Gastroesophageal sphincter (tissue), 4 donors: Measurements from ENCODE around the gene SLIRP. TPM values are rescaled to one million over a fixed set of nuclear protein-coding genes. Genes with fewer than 3 reads are reported as not detected.
"Not testable (repeated sequence)": the region's sequence is repeated elsewhere in the genome, so short reads cannot be mapped to it uniquely, and the experiment has no call there.

Source experiments
- ATAC-seq: fragments of 150-250 bp; one replicate; pipeline ENCODE4 v1.9.1; 2016; ENCODE audit warnings: mild to moderate bottlenecking, moderate library complexity
- H3K27ac ChIP-seq, 4 donors: fragments of 200-600 bp; sonication (generic) in 3 of 4; 1 replicate in 3 of 4; 2 replicates in 1 of 4; pipeline ENCODE4 v1.5.1; 2016 to 2019
- H3K27me3 ChIP-seq: fragments of 200-600 bp; sonication (generic); one replicate; pipeline ENCODE4 v1.5.1; 2019
- H3K36me3 ChIP-seq, 2 donors: fragments of 200-600 bp; sonication (generic); one replicate each; pipeline ENCODE4 v1.5.1; 2019; ENCODE audit warnings: control low read depth in 1 of 2
- H3K4me1 ChIP-seq, 3 donors: fragments of 200-600 bp; sonication (generic); 1 replicate in 2 of 3; 2 replicates in 1 of 3; pipeline ENCODE4 v1.5.1; 2016 to 2019; ENCODE audit warnings: control low read depth in 2 of 3
- H3K4me3 ChIP-seq, 2 donors: fragments of 200-600 bp; sonication (generic); one replicate each; pipeline ENCODE4 v1.5.1; 2019; ENCODE audit warnings: mild to moderate bottlenecking in 1 of 2, moderate library complexity in 1 of 2
- H3K9me3 ChIP-seq, 3 donors: fragments of 200-600 bp; sonication (generic); one replicate each; pipeline ENCODE4 v1.5.1; 2017 to 2019; ENCODE audit warnings: control low read depth in 2 of 3
- EP300 ChIP-seq: sonication (generic); formaldehyde crosslinking; IDR thresholded peaks from one replicate; pipeline ENCODE4 v1.6.1; 2017; ENCODE audit warnings: antibody characterized with exemption, mild to moderate bottlenecking
- POLR2A ChIP-seq, 2 donors: fragments of 450-650 bp; IDR thresholded peaks; one replicate each; pipeline ENCODE4 v1.6.1; 2017; ENCODE audit warnings: antibody characterized with exemption in 2 of 2, mild to moderate bottlenecking in 2 of 2, moderate library complexity in 1 of 2
- POLR2AphosphoS5 ChIP-seq: sonication (generic); formaldehyde crosslinking; IDR thresholded peaks from one replicate; pipeline ENCODE4 v1.6.1; 2017; ENCODE audit warnings: antibody characterized with exemption
- WGBS, 2 donors: methylation state at CpG; one replicate each; pipeline ENCODE4 v1.1.5; 2018; ENCODE audit warnings: low coverage in 1 of 2; 5-methylcytosine and 5-hydroxymethylcytosine counted together
- total RNA-seq, 4 donors: library from RNA; depleted of rRNA; stranded (reverse); fragments of >200 nt; gene quantifications; one replicate each; pipeline ENCODE4 v1.1.0, GENCODE V29; 2016
- TF ChIP-seq, protein P1 (sequence below), 4 experiments: fragments of 200-600 bp in 2 of 4; fragments of 450-650 bp in 2 of 4; sonication (generic) in 1 of 4; IDR thresholded peaks; one replicate each; pipeline ENCODE4 v1.5.1; 2017 to 2019; ENCODE audit warnings: antibody characterized with exemption in 4 of 4, mild to moderate bottlenecking in 2 of 4, moderate library complexity in 2 of 4

The SLIRP gene
- total RNA-seq, 4 donors from 2014 or later: 88.9 to 383 (median 202) TPM

DNA sequence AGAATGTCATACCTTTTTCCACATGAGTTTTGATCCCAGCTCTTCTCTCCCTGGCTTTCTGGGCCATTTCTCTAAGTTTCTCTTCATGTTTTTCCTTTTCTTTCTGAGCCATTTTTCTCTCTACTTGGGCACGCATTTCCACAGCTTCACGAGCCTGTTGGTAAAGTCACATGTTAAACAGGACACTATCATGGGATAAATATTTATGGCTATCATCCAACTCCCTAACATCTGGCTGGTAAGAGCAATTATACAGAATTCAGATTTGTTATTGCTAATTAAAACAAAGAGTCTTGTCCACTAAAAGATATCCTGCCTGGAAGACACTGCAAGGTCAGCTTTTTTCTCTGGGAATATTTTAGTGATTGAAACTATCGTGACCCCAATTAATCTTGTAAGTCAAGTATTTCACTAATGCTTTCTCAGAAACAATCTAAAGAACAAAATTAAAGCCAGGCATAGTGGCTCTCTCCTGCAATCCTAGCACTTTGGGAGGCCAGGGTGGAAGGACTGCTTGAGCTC lies 23.1 kb downstream of the SLIRP start:
- ATAC-seq: no peak
- Histone ChIP-seq H3K36me3 (peaks cover 16 to 100% of the 10 kb centered on the region in 2 donors), H3K27me3 (no peaks in the 10 kb centered on the region), H3K4me3 (no peak overlapping the region), H3K9me3 (no peaks in the 10 kb centered on the region), H3K4me1 (no peaks in the 10 kb centered on the region), H3K27ac (no peak overlapping the region)
- TF ChIP-seq POLR2AphosphoS5 (no peak), EP300 (no peak)
- TF ChIP-seq, protein P1, sequence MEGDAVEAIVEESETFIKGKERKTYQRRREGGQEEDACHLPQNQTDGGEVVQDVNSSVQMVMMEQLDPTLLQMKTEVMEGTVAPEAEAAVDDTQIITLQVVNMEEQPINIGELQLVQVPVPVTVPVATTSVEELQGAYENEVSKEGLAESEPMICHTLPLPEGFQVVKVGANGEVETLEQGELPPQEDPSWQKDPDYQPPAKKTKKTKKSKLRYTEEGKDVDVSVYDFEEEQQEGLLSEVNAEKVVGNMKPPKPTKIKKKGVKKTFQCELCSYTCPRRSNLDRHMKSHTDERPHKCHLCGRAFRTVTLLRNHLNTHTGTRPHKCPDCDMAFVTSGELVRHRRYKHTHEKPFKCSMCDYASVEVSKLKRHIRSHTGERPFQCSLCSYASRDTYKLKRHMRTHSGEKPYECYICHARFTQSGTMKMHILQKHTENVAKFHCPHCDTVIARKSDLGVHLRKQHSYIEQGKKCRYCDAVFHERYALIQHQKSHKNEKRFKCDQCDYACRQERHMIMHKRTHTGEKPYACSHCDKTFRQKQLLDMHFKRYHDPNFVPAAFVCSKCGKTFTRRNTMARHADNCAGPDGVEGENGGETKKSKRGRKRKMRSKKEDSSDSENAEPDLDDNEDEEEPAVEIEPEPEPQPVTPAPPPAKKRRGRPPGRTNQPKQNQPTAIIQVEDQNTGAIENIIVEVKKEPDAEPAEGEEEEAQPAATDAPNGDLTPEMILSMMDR (IDR thresholded peaks at IDR 0.05): no peak
- WGBS, 2 donors: 50 to 53% methylated on average over 3 of the region's 3 CpGs

DNA sequence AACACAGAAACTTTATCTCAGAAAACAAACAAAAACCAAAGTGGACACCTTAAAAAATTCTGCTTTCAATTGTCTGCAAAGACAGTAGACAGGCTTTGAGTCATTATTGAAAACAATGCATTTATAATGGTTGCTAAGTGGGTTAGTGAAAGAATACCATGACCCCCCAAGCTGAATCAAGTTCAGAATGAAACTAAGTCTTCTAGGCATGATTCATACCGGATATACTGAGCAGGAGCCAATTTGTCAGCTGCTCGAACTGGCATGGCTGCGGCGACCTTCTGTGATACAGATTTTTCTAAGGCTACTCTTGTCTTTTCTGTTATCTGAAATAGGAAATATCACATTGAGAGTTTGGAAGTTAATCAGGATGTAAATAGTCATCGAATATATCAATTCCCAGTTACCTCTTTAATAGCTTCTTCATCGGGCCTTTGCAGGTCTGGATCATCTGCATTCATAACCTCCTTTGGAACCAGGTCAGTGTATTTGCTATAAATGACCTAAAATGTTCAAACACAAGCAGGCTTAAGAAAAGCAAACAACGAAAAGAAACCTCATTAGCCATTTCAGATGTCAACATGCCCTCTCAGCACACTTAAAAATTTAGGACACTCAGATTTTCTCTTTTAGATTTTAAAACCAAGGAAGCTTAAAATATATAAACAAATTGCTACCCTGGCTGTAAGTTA lies 30.8 kb downstream of the SLIRP start:
- 63 to 69% methylated on average over 7 of the region's 7 CpGs for WGBS, 2 donors
- H3K27me3 ChIP-seq: no peaks in the 10 kb centered on the region
- TF ChIP-seq EP300 (no peak), POLR2A (IDR thresholded peaks at IDR 0.05) (no peak), POLR2AphosphoS5 (no peak)
- TF ChIP-seq, protein P1 (IDR thresholded peaks at IDR 0.05): no peak
- H3K36me3 ChIP-seq: peaks cover 14 to 96% of the 10 kb centered on the region in 2 donors
- H3K27ac ChIP-seq: no peak overlapping the region
- no peak for ATAC-seq
- no peak overlapping the region for H3K4me3 ChIP-seq
- peaks cover 0 to 12% (median 0%) of the 10 kb centered on the region in 3 donors for H3K4me1 ChIP-seq
- no peaks in the 10 kb centered on the region for H3K9me3 ChIP-seq

DNA sequence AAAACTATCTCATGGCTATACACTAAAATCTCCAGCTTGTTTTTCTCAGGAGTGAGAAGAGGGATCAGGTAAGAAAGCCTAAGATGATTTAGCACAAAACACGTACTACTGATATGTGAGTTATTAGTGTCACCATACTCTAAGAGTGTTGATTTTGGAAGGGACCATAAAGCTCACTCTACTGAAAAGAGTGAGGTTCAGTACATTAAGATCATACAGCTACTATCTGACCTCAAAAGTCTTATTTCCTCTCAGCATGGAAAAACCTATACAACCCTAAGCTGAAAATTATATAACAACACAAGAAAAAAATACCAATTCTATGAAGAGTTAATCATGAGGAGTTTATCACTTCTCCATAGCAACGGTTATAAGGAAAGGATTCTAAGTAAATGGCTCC lies 33.5 kb downstream of the SLIRP start:
- Histone ChIP-seq H3K27me3 (no peaks in the 10 kb centered on the region), H3K36me3 (peaks cover 7 to 95% of the 10 kb centered on the region in 2 donors), H3K4me3 (no peak overlapping the region), H3K27ac (no peak overlapping the region), H3K9me3 (no peaks in the 10 kb centered on the region), H3K4me1 (peaks cover 0 to 12% (median 0%) of the 10 kb centered on the region in 3 donors)
- ATAC-seq: no peak
- WGBS, 2 donors: 54 to 67% methylated on average over 2 of the region's 2 CpGs
- TF ChIP-seq EP300 (no peak), POLR2AphosphoS5 (no peak), POLR2A (IDR thresholded peaks at IDR 0.05) (no peak)
- TF ChIP-seq, protein P1 (IDR thresholded peaks at IDR 0.05): no peak

DNA sequence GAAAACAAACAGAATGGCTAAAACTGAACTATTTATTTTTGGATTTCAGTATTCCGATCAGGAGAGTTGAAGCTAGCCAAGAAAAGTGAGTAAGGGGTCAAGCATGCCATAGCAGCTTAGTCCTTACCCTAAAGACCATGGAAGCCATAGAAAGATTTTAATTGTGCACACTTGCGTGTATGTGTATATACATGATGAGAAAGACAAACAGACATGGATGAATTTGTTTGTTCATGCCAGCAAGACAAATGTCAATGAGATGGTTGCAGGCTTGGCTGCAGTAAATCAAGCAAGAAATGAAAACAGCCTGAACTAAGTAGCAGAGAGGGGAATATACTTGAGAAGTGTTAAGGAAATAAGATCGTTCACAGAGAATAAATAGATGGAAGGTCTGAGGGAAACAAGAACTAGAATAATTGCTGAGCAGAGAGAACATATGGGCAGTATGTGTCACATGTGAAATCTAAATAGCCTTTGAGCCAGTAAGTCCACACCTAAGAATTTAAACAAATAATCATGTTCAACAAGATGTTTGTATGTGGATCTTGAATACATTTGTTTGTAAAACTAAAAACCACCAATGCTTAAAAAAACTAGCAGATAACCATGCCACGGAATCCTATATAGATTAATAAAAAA lies 38.3 kb downstream of the SLIRP start:
- Histone ChIP-seq H3K9me3 (no peaks in the 10 kb centered on the region), H3K36me3 (peaks cover 0 to 95% of the 10 kb centered on the region in 2 donors), H3K27me3 (no peaks in the 10 kb centered on the region), H3K4me3 (no peak overlapping the region), H3K4me1 (no peaks in the 10 kb centered on the region), H3K27ac (no peak overlapping the region)
- TF ChIP-seq POLR2A (IDR thresholded peaks at IDR 0.05): no peak
- TF ChIP-seq EP300: no peak
- no peak for TF ChIP-seq POLR2AphosphoS5
- TF ChIP-seq, protein P1 (IDR thresholded peaks at IDR 0.05): no peak
- no peak for ATAC-seq
- 51 to 68% methylated on average over 4 of the region's 4 CpGs for WGBS, 2 donors

DNA sequence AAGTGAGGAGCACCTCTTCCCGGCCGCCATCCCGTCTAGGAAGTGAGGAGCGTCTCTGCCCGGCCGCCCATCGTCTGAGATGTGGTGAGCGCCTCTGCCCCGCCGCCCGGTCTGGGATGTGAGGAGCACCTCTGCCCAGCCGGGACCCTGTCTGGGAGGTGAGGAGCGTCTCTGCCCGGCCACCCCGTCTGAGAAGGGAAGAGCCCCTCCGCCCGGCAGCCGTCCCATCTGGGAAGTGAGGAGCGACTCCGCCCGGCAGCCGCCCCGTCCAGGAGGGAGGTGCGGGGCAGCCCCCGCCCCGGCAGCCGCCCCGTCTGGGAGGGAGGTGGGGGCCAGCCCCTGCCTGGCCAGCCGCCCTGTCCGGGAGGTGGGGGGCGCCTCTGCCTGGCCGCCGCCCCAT lies 39.5 kb downstream of the SLIRP start:
- not testable (repeated sequence) for ATAC-seq
- WGBS, 2 donors: no CpG with 5 or more reads among the region's 33 CpGs
- peaks cover 0 to 89% of the 10 kb centered on the region in 2 donors for H3K36me3 ChIP-seq

More for the DNA sequence above, 39.5 kb downstream of the SLIRP start:
- not testable (repeated sequence) for H3K27me3 ChIP-seq, H3K27ac ChIP-seq, H3K4me3 ChIP-seq, H3K9me3 ChIP-seq, H3K4me1 ChIP-seq
